TTC549 (cell line): Measurements from ENCODE around the gene ARL5C.

Source experiments
- FAIRE-seq: peaks from 2 replicates; lab custom pipeline; 2012; peaks lifted over from hg19 to GRCh38; lab: Jason Lieb, UNC

Gene ARL5C

GRCh38 chr17:39107973-39108372, 58.0 kb downstream of the ARL5C start:
- no peak for FAIRE-seq

- no peak for FAIRE-seq
These were observed 58.8 kb downstream of the ARL5C start for GRCh38 chr17:39107155-39107554.
